B cell (primary cell): ENCODE measurements around the gene PLA2G4D. TPM values are rescaled to one million over a fixed set of nuclear protein-coding genes. Genes with fewer than 3 reads are reported as not detected.

Experiments
- ATAC-seq: fragments of 200-7000 bp; cut with Tn5 transposase; one replicate; pipeline ENCODE4 v1.10.0; 2021; ENCODE audit warnings: low read depth, mild to moderate bottlenecking, moderate number of reproducible peaks, moderate library complexity
- CTCF ChIA-PET: fragments of 350-600 bp; sonication (Branson Sonifier 250); formaldehyde crosslinking; loops from one replicate; lab custom pipeline; 2021; ENCODE audit warnings: antibody characterized with exemption, inconsistent platforms; lab: Charles Lee
- POLR2A ChIA-PET: fragments of 350-600 bp; sonication (Branson Sonifier 250); formaldehyde crosslinking; loops from one replicate; lab custom pipeline; 2021; ENCODE audit warnings: antibody characterized with exemption; lab: Charles Lee
- DNase-seq: peaks from one replicate; pipeline ENCODE4 v3.0.0; 2013
- H2AFZ ChIP-seq: 2 replicates; pipeline ENCODE4 v1.6.1; 2012; ENCODE audit warnings: mild to moderate bottlenecking, low read depth, low read length; ENCODE audit not compliant: insufficient read depth, poor library complexity, severe bottlenecking
- H3K27ac ChIP-seq, 2 donors: 1 replicate in 1 of 2; 2 replicates in 1 of 2; pipeline ENCODE4 v1.5.1; 2012 to 2013; ENCODE audit warnings: low read length in 2 of 2, mild to moderate bottlenecking in 2 of 2, moderate library complexity in 1 of 2
- H3K27me3 ChIP-seq, 4 experiments: fragments of 200-600 bp in 1 of 4; sonication (generic) in 1 of 4; replicated peaks in 1 of 4; 1 replicate in 2 of 4; 2 replicates in 2 of 4; pipeline versions ENCODE4 v1.6.1 to v1.7.0; 2013 to 2016; ENCODE audit warnings: low read length in 3 of 4, mild to moderate bottlenecking in 2 of 4, mixed read lengths in 1 of 4, moderate library complexity in 1 of 4; ENCODE audit not compliant: insufficient read depth in 4 of 4, control insufficient read depth in 3 of 4; ENCODE audit errors: control extremely low read depth in 1 of 4
- H3K36me3 ChIP-seq, 2 experiments: replicated peaks in 1 of 2; 1 replicate in 1 of 2; 2 replicates in 1 of 2; pipeline versions ENCODE4 v1.6.1 to v1.7.1; 2013; ENCODE audit warnings: low read length in 1 of 2; ENCODE audit not compliant: insufficient read depth in 2 of 2, control insufficient read depth in 1 of 2; ENCODE audit errors: control extremely low read depth in 1 of 2, extremely low read depth in 1 of 2
- H3K4me1 ChIP-seq, 2 donors: fragments of 200-600 bp in 1 of 2; sonication (generic) in 1 of 2; 1 replicate in 1 of 2; 2 replicates in 1 of 2; pipeline versions ENCODE4 v1.5.1 to v1.6.1; 2013 to 2017; ENCODE audit warnings: low read length in 2 of 2; ENCODE audit not compliant: control insufficient read depth in 2 of 2, insufficient read depth in 2 of 2
- H3K4me2 ChIP-seq: replicated peaks from 2 replicates; pipeline ENCODE3; 2012; ENCODE audit warnings: mild to moderate bottlenecking, low read depth, low read length; ENCODE audit not compliant: poor library complexity, severe bottlenecking
- H3K4me3 ChIP-seq, 5 experiments: fragments of 200-600 bp in 1 of 5; sonication (generic) in 1 of 5; 1 replicate in 3 of 5; 2 replicates in 2 of 5; pipeline versions ENCODE4 v1.5.1 to v1.7.0; 2011 to 2016; ENCODE audit warnings: low read length in 4 of 5, mild to moderate bottlenecking in 4 of 5, low read depth in 2 of 5, control low read depth in 1 of 5, moderate library complexity in 1 of 5; ENCODE audit not compliant: insufficient read depth in 1 of 5; ENCODE audit errors: control extremely low read depth in 1 of 5, extremely low read depth in 1 of 5
- H3K79me2 ChIP-seq: fragments of 200-600 bp; sonication (generic); one replicate; pipeline ENCODE4 v1.6.0; 2016; ENCODE audit warnings: low read length; ENCODE audit not compliant: control insufficient read depth, insufficient read depth
- H3K9ac ChIP-seq: fragments of 200-600 bp; sonication (generic); 2 replicates; pipeline ENCODE4 v1.6.1; 2017; ENCODE audit warnings: mild to moderate bottlenecking, low read length, moderate library complexity
- H3K9me3 ChIP-seq, 3 donors: one replicate each; pipeline versions ENCODE4 v1.6.1 to v1.7.1; 2013; ENCODE audit warnings: low read length in 2 of 3; ENCODE audit not compliant: control insufficient read depth in 2 of 3, insufficient read depth in 1 of 3; ENCODE audit errors: control extremely low read depth in 1 of 3
- H4K20me1 ChIP-seq: 2 replicates; pipeline ENCODE4 v1.6.0; 2012; ENCODE audit warnings: mild to moderate bottlenecking, low read length; ENCODE audit not compliant: insufficient read depth, control insufficient read depth, poor library complexity, severe bottlenecking
- H3K27ac Mint-ChIP-seq: one replicate; pipeline ENCODE4 v1.8.0; 2021; ENCODE audit warnings: mixed read lengths
- H3K27me3 Mint-ChIP-seq: one replicate; pipeline ENCODE4 v1.8.0; 2021; ENCODE audit warnings: mixed read lengths
- H3K4me1 Mint-ChIP-seq: one replicate; pipeline ENCODE4 v1.8.0; 2021; ENCODE audit warnings: mixed read lengths
- H3K4me3 Mint-ChIP-seq: one replicate; pipeline ENCODE4 v1.8.0; 2021; ENCODE audit warnings: mixed read lengths
- H3K9me3 Mint-ChIP-seq: one replicate; pipeline ENCODE4 v1.8.0; 2022; ENCODE audit warnings: mixed read lengths; ENCODE audit not compliant: insufficient read depth
- EZH2 ChIP-seq: IDR thresholded peaks from 2 replicates; pipeline ENCODE4 v1.6.1; 2012; ENCODE audit warnings: borderline replicate concordance, low read depth, mild to moderate bottlenecking, moderate library complexity, low read length; ENCODE audit not compliant: insufficient read depth, poor library complexity, severe bottlenecking
- WGBS: methylation state at CpG from one replicate; pipeline ENCODE4 v1.1.5; 2013; ENCODE audit warnings: missing lambda C conversion rate; ENCODE audit not compliant: insufficient coverage; 5-methylcytosine and 5-hydroxymethylcytosine counted together
- intact Hi-C: fragments of 100-400 bp; cut with micrococcal nuclease; formaldehyde crosslinking; loops from one replicate; pipeline ENCODE4 v1.10.0; 2022
- polyA plus RNA-seq: library from polyadenylated mRNA; depleted of rRNA; stranded (reverse); fragments of >200 nt; gene quantifications from 2 replicates; pipeline ENCODE4 v1.2.3, GENCODE V29; 2012
- total RNA-seq, 2 donors: library from RNA; stranded (reverse); fragments of 120-200 nt in 1 of 2; gene quantifications; 1 replicate in 1 of 2; 2 replicates in 1 of 2; pipeline versions ENCODE4 v1.2.3 to v1.2.4, GENCODE V29; 2013 to 2022
- TF ChIP-seq, protein P1 (sequence below): fragments of 200-600 bp; IDR thresholded peaks from one replicate; pipeline ENCODE4 v1.8.0; 2022; ENCODE audit warnings: antibody characterized with exemption, mild to moderate bottlenecking

The PLA2G4D gene
- total and polyA plus RNA-seq, 2 donors (not counting 1 experiment from before 2014, with no cell fraction given), result not detected

DNA sequence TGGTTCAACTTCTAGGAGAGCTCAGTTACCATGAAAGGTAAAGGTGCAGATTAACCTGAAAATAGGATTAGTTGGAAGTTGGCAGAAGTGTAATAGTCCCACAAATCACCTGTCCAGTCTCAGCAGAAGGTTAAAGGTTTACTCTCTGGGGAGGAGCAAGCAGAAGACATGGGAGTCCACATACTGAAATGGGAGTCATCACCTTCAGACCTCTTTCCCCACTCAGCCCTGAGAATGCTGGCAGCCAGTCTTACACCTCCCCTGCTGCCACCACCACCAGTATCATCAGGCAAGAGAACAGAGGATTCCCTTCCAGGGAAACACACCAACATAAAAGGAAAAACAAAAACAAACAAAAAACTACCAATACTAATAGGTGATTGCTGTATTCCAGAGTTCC, 13.8 kb upstream of the PLA2G4D start:
- H3K79me2 ChIP-seq, result no peaks in the 10 kb centered on the region
- no peak overlapping the region for H3K9ac ChIP-seq
- no peak overlapping the region for H3K27ac ChIP-seq
- H3K4me3 Mint-ChIP-seq, result no peak overlapping the region
- intact Hi-C loops, result no loop called here
- peaks cover 4 to 8% of the 10 kb centered on the region in 2 donors for H3K4me1 ChIP-seq
- peaks cover 27% of the 10 kb centered on the region for H3K27me3 Mint-ChIP-seq
- TF ChIP-seq, protein P1, sequence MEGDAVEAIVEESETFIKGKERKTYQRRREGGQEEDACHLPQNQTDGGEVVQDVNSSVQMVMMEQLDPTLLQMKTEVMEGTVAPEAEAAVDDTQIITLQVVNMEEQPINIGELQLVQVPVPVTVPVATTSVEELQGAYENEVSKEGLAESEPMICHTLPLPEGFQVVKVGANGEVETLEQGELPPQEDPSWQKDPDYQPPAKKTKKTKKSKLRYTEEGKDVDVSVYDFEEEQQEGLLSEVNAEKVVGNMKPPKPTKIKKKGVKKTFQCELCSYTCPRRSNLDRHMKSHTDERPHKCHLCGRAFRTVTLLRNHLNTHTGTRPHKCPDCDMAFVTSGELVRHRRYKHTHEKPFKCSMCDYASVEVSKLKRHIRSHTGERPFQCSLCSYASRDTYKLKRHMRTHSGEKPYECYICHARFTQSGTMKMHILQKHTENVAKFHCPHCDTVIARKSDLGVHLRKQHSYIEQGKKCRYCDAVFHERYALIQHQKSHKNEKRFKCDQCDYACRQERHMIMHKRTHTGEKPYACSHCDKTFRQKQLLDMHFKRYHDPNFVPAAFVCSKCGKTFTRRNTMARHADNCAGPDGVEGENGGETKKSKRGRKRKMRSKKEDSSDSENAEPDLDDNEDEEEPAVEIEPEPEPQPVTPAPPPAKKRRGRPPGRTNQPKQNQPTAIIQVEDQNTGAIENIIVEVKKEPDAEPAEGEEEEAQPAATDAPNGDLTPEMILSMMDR, result no peak
- no peak for TF ChIP-seq EZH2
- CTCF ChIA-PET, result interaction anchor here (0.6 kb wide), 1 partner anchor 24 kb away, joined by 3 read pairs; no protein-coding TSS in a partner anchor
- no peak overlapping the region for H3K4me3 ChIP-seq
- H3K9me3 Mint-ChIP-seq, result no peaks in the 10 kb centered on the region
- no peaks in the 10 kb centered on the region for H3K9me3 ChIP-seq
- H3K36me3 ChIP-seq, result no peaks in the 10 kb centered on the region
- H3K4me1 Mint-ChIP-seq, result peaks cover 10% of the 10 kb centered on the region
- ATAC-seq (no peak), DNase-seq (no peak)
- H4K20me1 ChIP-seq, result no peaks in the 10 kb centered on the region
- no peak overlapping the region for H3K27ac Mint-ChIP-seq
- POLR2A ChIA-PET, result no interaction called here
- no peak overlapping the region for H3K4me2 ChIP-seq
- peaks cover 0 to 5% (median 0%) of the 10 kb centered on the region in 4 experiments for H3K27me3 ChIP-seq
- no peak overlapping the region for H2AFZ ChIP-seq

- H3K36me3 ChIP-seq, result no peaks in the 10 kb centered on the region
- no peak overlapping the region for H3K9ac ChIP-seq
- DNase-seq (no peak), ATAC-seq (no peak)
- ChIA-PET POLR2A (no interaction called here), CTCF (interaction anchor here (0.6 kb wide), 1 partner anchor 23 kb away, joined by 3 read pairs; no protein-coding TSS in a partner anchor)
- no peak overlapping the region for H3K4me2 ChIP-seq
- peaks cover 0 to 5% (median 0%) of the 10 kb centered on the region in 4 experiments for H3K27me3 ChIP-seq
- H3K4me3 ChIP-seq, result no peak overlapping the region
- H3K79me2 ChIP-seq, result no peaks in the 10 kb centered on the region
- Mint-ChIP-seq H3K4me3 (no peak overlapping the region), H3K9me3 (no peaks in the 10 kb centered on the region), H3K27ac (no peak overlapping the region), H3K4me1 (peaks cover 10% of the 10 kb centered on the region), H3K27me3 (peaks cover 25% of the 10 kb centered on the region)
- no peaks in the 10 kb centered on the region for H4K20me1 ChIP-seq
- H3K27ac ChIP-seq, result no peak overlapping the region
- intact Hi-C loops, result no loop called here
- no peak overlapping the region for H2AFZ ChIP-seq
- H3K4me1 ChIP-seq, result peaks cover 4 to 11% of the 10 kb centered on the region in 2 donors
- TF ChIP-seq EZH2, result no peak
- TF ChIP-seq, protein P1, result no peak
- no peaks in the 10 kb centered on the region for H3K9me3 ChIP-seq
- WGBS, result 89% methylated on average over 4 of the region's 7 CpGs
Observed at GRCh38 chr15:42107473-42107872, 13.1 kb upstream of the PLA2G4D start.
